Central memory CD8-positive, alpha-beta T cell (primary cell): ENCODE measurements around the gene TOGARAM2.

ENCODE experiments used
- ATAC-seq: fragments of 150-1000 bp; cut with Tn5 transposase; replicated peaks from 2 replicates; pipeline ENCODE4 v1.10.0; 2022; ENCODE audit warnings: mild to moderate bottlenecking, moderate FRiP score, moderate number of reproducible peaks; ENCODE audit not compliant: poor library complexity, severe bottlenecking; ENCODE audit errors: extremely low read depth
- DNase-seq, 2 donors: peaks; one replicate each; pipeline ENCODE4 v3.0.0; 2021; ENCODE audit warnings: low spot score in 2 of 2
- H3K27ac Mint-ChIP-seq: one replicate; pipeline ENCODE4 v1.8.0; 2022; ENCODE audit warnings: low read depth, mild to moderate bottlenecking, moderate library complexity, mixed read lengths
- H3K27me3 Mint-ChIP-seq: one replicate; pipeline ENCODE4 v1.8.0; 2022; ENCODE audit warnings: mixed read lengths
- H3K36me3 Mint-ChIP-seq: one replicate; pipeline ENCODE4 v1.8.0; 2022; ENCODE audit warnings: mild to moderate bottlenecking, moderate library complexity, mixed read lengths; ENCODE audit not compliant: insufficient read depth
- H3K4me1 Mint-ChIP-seq: one replicate; pipeline ENCODE4 v1.8.0; 2022; ENCODE audit warnings: mixed read lengths
- H3K4me3 Mint-ChIP-seq: one replicate; pipeline ENCODE4 v1.8.0; 2022; ENCODE audit warnings: mild to moderate bottlenecking, moderate library complexity, mixed read lengths
- H3K9me3 Mint-ChIP-seq: one replicate; pipeline ENCODE4 v1.8.0; 2022; ENCODE audit warnings: mixed read lengths

The TOGARAM2 gene

DNA sequence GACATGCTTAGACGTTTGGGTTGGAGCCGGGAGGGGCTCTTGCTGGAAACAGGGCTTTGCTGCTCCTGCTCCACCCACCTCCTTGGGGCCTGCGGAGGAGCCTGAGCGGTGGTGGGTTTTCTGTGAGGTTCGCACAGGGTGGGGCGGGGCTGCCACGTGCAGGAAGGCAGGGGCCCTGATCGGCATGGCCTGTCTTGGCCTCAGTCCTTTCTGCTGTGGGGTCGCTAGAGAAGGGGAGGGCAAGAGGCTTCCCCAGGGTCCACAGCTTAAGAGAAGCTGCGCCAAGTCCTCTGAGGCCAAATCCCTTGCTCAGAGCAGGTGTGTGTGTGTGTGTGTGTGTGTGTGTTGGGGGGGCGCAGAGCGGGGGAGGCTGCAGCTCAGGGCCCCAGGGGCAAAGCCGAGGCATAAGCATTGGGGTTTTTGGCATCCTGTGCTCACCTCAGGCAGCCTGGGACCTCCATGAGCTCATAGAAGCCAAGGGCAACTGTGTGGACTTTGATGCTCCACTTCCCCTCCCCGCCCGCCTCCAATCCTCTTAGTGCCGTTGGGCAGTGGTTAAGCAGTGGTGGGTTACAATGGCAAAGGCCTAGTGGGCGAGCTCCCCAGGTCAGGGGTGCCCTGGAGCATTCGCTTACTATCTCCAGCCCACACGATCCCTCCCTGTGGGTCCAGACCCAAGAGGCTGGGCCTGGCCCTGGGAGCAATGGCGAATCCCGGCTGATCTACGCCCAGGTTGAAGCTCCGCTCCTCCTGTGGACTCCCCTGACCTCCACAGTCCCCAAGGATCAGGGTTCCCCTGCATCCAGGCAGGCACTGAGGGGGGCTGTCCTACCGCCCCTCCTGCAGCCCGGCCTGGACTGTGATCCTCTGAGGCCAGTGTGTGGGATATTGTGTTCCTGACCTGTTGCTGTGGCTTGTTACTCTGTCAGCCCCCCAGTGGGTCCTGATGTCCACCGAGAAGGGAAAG is 28.9 kb downstream of the TOGARAM2 start:
- Mint-ChIP-seq H3K27me3 (no peaks in the 10 kb centered on the region), H3K9me3 (no peaks in the 10 kb centered on the region), H3K27ac (peak overlapping the region; percentile 100), H3K4me3 (peak overlapping the region; percentile 88), H3K4me1 (peaks cover 62% of the 10 kb centered on the region), H3K36me3 (peaks cover 25% of the 10 kb centered on the region)
- DNase-seq (peak in 1 of 2 donors; percentile 38), ATAC-seq (no peak)

DNA sequence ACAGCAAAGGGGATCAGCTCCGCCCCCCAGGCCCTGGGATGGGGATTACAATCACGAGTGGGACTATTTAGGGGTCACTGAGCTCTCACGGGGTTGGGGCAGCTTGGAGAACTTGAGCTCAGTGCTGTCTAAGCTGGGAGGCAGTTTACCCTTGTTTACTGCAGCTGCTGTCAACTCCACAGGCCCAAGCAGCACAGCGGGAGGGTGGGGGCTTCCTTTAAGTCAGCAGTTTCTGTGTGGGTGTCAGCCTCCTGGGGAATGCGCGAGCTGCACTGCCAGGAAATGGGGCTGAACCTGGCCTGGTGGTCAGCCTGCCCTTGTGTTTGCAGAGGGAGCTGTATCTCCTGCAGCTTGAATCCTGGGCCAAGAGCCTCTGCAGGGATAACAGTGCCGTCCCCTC is 29.8 kb downstream of the TOGARAM2 start:
- peak; percentile 36 to 82 for DNase-seq
- peaks cover 26% of the 10 kb centered on the region for H3K36me3 Mint-ChIP-seq
- no peaks in the 10 kb centered on the region for H3K27me3 Mint-ChIP-seq
- H3K27ac Mint-ChIP-seq = peak overlapping the region; percentile 100
- H3K4me1 Mint-ChIP-seq = peaks cover 72% of the 10 kb centered on the region
- peak overlapping the region; percentile 88 for H3K4me3 Mint-ChIP-seq
- peak; percentile 60 for ATAC-seq
- no peaks in the 10 kb centered on the region for H3K9me3 Mint-ChIP-seq

DNA sequence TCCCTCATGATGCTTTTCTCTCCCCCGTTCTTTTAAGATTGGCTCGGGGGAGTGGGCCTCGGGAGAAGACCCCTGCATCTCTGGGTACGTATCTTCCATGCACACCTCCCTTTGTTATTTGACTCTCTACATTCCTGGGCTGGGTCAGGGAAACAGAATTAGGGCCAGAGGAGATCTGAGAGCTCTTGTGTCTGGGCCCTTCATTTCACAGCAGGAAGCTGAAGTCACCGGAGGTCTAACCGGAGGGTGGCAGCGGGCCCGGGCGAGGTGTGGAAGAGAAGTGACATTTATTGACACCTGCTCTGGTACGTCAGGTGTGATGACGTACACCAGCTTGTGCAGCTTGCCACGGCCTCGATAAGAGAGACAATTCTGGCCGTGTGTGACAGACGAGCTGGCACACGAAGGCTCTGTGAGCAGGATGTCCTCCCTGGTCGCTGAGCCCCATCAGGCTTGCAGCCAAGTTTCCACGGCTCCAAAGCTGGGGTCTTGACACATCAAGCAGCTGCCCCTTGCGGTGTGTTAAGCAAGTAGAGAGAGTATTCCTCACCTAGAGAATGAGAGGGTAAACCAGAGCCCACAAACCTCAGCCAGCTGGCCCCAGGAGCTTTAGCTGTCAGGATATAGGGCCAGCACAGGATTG is 30.4 kb downstream of the TOGARAM2 start:
- no peaks in the 10 kb centered on the region for H3K27me3 Mint-ChIP-seq
- H3K27ac Mint-ChIP-seq = peak overlapping the region; percentile 100
- H3K36me3 Mint-ChIP-seq = peaks cover 28% of the 10 kb centered on the region
- peak; percentile 70 for ATAC-seq
- no peaks in the 10 kb centered on the region for H3K9me3 Mint-ChIP-seq
- peak; percentile 68 to 92 for DNase-seq
- H3K4me1 Mint-ChIP-seq = peaks cover 77% of the 10 kb centered on the region
- H3K4me3 Mint-ChIP-seq = peak overlapping the region; percentile 88

DNA sequence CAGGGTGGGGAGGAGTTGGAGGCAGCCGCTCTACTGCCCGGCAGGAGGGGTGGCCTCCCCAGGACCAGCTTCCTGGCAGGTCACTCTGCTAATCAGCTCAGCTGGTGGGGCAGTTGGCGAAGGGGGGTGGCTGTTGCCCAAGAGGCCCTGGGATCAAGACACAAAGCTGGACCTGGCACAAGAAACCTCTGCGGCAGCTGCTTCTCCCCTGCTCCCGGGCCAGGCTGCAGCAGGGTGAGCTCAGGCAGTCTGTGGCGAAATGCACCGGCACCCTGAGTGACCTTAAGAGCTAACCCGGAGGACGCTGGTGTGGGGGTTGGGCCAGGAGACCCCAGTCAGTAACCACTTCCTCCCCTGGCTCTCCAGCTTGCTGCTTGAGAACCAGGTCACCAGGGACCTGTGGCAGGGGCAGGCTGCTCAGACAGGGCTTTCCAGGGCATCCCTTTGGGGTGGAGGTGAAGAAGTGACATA is 31.1 kb downstream of the TOGARAM2 start:
- H3K4me1 Mint-ChIP-seq = peaks cover 84% of the 10 kb centered on the region
- no peaks in the 10 kb centered on the region for H3K27me3 Mint-ChIP-seq
- DNase-seq = peak; percentile 40 to 47
- H3K36me3 Mint-ChIP-seq = peaks cover 28% of the 10 kb centered on the region
- ATAC-seq = no peak
- H3K27ac Mint-ChIP-seq = peak overlapping the region; percentile 100
- H3K9me3 Mint-ChIP-seq = no peaks in the 10 kb centered on the region
- H3K4me3 Mint-ChIP-seq = peak overlapping the region; percentile 88

DNA sequence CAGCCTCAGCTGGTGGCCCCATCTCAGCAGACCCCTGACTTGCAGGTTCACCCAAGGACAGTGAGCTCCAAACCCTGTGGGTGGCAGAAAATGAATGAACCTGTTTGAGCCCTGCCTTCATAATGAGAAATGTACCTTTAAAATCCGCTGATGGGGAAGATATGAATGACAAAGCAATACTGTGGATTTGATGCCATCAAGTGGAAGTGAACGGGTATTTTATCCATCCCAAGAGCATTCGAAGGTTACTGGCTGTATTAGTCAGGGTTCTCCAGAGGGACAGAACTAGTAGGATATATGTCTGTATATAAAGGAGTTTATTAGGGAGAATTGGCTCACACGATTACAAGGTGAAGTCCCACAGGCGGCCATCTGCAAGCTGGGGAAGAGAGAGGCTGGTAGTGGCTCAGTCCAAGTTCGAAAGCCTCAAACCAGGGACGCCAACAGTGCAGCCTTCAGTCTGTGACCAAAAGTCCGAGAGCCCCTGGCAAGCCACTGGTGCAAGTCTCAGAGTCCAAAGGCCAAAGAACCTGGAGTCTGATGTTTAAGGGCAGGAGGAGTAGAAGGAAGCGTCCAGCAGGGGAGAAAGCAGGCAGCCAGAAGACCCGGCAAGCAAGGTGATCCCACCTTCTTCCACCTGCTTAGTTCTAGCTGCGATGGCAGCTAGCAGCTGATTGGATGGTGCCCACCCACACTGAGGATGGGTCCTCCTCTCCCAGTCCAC is 32.1 kb downstream of the TOGARAM2 start:
- Mint-ChIP-seq H3K9me3 (no peaks in the 10 kb centered on the region), H3K4me3 (peak overlapping the region; percentile 88), H3K36me3 (peaks cover 30% of the 10 kb centered on the region), H3K27me3 (no peaks in the 10 kb centered on the region), H3K27ac (peak overlapping the region; percentile 100), H3K4me1 (peaks cover 89% of the 10 kb centered on the region)
- DNase-seq (no peak), ATAC-seq (no peak)

DNA sequence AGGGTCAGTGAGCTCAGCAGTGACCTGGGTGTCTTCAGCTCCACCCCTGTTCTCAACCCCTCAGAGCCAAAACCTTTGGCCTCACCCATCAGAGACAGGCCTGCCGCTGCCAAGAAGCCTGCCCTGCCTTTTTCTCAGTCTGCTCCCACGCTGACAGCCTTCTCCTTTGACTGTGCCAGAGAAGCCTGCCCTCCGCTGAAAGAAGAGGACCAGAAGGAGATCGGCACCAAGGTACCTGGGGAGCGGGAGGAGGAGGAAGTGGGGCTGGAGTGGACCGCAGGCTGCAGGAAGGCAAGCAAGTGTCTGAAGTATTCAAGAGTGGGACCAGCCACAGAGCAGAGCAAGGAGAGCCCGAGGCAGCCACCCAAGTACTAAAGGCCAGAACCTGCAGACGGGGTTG is 33.2 kb downstream of the TOGARAM2 start:
- Mint-ChIP-seq H3K36me3 (peaks cover 30% of the 10 kb centered on the region), H3K27ac (peak overlapping the region; percentile 100), H3K9me3 (no peaks in the 10 kb centered on the region), H3K4me1 (peaks cover 84% of the 10 kb centered on the region), H3K27me3 (no peaks in the 10 kb centered on the region), H3K4me3 (peak overlapping the region; percentile 88)
- ATAC-seq = no peak
- no peak for DNase-seq

DNA sequence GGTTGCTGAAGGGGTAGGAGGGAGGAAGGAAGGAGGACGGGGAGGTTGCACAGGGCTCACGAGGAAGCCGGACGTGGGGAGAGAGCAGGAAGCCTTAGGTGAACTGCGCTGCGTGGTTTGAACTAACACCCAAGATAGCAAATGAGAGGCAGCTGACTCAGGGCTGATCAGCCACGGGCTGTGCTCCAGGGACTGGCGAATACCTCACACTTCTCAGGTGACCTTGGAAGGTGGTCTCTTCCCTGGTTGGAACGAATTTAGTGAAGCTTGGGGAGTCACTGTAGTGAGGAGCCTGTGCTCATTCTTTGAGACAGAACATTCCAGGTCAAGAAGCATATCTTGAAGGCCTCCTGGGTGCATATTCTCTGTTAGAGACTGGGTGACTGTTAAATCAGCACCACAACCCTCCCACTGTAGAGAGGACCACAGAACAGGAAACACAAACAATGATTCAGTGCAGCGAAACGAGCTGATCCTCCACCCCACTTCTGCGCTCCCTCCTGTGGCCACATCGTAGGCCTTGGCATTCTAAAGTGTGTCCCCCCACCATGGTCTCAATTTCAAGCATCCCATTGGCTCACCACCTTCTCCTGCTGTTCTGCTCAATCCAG is 33.8 kb downstream of the TOGARAM2 start:
- H3K4me1 Mint-ChIP-seq = peaks cover 84% of the 10 kb centered on the region
- H3K27ac Mint-ChIP-seq = peak overlapping the region; percentile 100
- no peaks in the 10 kb centered on the region for H3K9me3 Mint-ChIP-seq
- H3K27me3 Mint-ChIP-seq = no peaks in the 10 kb centered on the region
- ATAC-seq (peak; percentile 57), DNase-seq (peak; percentile 58 to 79)
- H3K36me3 Mint-ChIP-seq = peaks cover 29% of the 10 kb centered on the region
- peak overlapping the region; percentile 88 for H3K4me3 Mint-ChIP-seq

DNA sequence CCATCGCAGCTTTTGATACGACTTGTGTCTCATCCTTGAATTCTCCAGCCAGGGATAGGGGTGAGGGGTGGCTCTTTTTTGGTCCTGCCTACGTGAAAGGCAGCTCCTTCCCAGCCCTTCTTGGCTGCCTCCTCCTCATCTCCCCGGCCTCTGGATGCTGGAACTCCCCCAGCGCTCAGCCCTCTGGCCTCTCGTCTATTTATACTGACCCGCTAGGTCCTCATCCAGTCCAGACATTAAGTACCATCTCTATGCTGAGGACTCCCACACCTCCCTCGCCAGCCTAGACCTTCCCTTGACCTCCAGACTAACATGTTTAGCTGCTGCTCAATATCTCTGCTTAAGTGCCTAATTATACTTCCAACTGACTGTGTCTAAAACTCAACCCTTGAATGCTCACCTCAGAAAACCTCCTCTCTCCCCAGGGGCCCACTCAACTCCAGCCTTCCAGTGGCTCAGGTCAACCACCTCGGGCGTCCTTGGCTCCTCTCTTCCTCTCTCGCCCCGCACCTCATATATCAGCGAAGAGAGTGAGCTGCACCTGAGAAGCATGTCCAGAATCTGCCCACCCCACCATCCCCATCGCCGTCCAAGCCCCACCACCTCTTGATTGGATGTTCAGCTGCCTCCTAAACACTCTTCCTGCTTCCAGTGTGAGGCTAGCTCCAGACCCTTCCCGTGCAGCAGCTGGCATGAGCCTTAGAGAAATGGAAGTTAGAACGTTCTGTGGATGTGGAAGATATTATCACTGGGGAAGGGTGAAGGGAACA is 34.8 kb downstream of the TOGARAM2 start:
- Mint-ChIP-seq H3K27me3 (no peaks in the 10 kb centered on the region), H3K36me3 (peaks cover 25% of the 10 kb centered on the region), H3K9me3 (no peaks in the 10 kb centered on the region), H3K4me1 (peaks cover 81% of the 10 kb centered on the region), H3K4me3 (peak overlapping the region; percentile 88), H3K27ac (peak overlapping the region; percentile 100)
- DNase-seq = no peak
- no peak for ATAC-seq

DNA sequence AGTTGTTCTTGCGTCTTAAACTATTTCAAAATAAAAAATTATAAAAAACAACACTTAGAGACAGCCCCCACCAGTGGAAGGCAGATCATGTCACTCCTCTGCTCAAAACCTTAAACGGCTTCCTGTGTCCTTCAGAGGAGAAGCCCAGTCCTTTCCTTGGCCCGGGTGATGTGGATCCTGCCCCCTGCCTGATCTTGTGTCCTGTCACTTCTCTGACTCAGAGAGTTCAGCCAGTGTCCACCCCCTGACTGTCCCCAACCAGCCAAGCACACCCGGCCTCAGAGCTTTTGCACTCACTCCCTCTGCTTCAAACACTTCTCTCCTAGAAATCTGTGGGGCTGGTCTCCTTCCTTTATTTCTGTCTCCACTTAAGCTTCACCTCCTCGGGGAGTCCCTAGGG is 35.4 kb downstream of the TOGARAM2 start:
- ATAC-seq = no peak
- H3K27me3 Mint-ChIP-seq = no peaks in the 10 kb centered on the region
- peak overlapping the region; percentile 88 for H3K4me3 Mint-ChIP-seq
- DNase-seq = no peak
- no peaks in the 10 kb centered on the region for H3K9me3 Mint-ChIP-seq
- H3K27ac Mint-ChIP-seq = peak overlapping the region; percentile 100
- H3K36me3 Mint-ChIP-seq = peaks cover 22% of the 10 kb centered on the region
- peaks cover 80% of the 10 kb centered on the region for H3K4me1 Mint-ChIP-seq

DNA sequence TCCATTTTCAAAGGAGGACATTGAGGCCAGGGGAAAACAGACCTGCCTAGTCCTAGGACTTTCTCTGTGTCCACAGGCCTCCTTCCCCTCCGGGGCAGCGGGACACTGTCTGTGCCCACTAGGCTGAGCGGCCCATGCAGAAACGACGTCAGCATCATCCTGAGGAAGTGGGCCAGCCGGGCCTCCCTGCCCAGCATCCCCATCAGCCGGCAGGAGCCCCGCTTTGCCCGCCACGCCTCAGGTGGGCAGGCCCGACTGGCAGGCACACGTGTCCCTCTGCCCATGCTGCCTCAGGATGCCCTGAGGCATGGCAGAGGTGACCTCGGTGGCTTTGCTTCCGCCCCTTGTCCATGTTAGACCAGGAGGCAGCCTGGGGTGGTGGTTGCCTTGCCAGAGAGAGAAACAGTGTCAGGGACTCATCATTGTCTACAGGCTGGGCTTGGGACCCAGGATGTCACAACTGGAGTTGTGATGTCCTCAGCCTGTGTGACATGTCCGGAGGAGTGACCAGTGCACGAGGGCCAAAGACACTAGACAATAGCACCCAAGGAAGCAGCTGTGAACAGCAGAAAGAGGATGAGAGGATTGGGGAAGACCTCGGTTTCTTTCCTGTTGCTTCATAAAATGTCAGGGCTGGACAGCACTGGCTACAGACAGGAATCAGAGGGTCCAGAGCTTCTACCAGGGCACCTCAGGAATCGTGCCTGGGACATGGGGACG is 36.8 kb downstream of the TOGARAM2 start:
- DNase-seq (no peak), ATAC-seq (no peak)
- H3K27me3 Mint-ChIP-seq = no peaks in the 10 kb centered on the region
- no peaks in the 10 kb centered on the region for H3K9me3 Mint-ChIP-seq
- H3K27ac Mint-ChIP-seq = peak overlapping the region; percentile 100
- H3K36me3 Mint-ChIP-seq = peaks cover 13% of the 10 kb centered on the region
- peak overlapping the region; percentile 11 for H3K4me3 Mint-ChIP-seq
- H3K4me1 Mint-ChIP-seq = peaks cover 73% of the 10 kb centered on the region

DNA sequence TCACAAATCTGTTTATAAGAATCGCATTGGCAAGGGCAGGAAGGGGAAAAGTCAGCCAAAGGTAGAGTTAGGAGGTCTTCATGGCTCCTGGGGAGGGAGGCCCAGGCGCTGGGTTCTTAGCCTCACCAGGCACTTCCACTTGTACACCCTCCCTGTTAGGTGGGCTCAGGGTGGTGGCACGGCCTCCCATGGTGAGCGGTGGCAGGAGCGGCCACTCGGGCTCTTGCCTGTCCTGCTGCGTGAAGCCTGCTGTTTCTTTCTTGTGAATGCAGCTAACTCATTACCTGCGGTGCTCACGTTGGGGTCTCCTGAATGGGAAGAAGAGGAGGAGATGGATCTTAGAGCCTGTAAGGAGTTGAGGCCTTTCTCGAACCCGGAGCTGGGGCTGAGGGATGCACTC is 40.8 kb downstream of the TOGARAM2 start:
- no peak overlapping the region for H3K4me3 Mint-ChIP-seq
- no peak for DNase-seq
- peak overlapping the region; percentile 78 for H3K27ac Mint-ChIP-seq
- no peaks in the 10 kb centered on the region for H3K9me3 Mint-ChIP-seq
- ATAC-seq = no peak
- peaks cover 5% of the 10 kb centered on the region for H3K36me3 Mint-ChIP-seq
- peaks cover 33% of the 10 kb centered on the region for H3K4me1 Mint-ChIP-seq
- no peaks in the 10 kb centered on the region for H3K27me3 Mint-ChIP-seq
